Kidney epithelial cell (primary cell): ENCODE results near the gene KCNIP4. TPM values are rescaled to one million over a fixed set of nuclear protein-coding genes. Genes with fewer than 3 reads are reported as not detected.
A peak's percentile ranks its signal among the peaks of the same experiment; 100 is the strongest.

Experiments
- DNase-seq: peaks from one replicate; pipeline ENCODE4 v3.0.0-alpha.2; 2010; ENCODE audit warnings: low read depth
- H3K27me3 ChIP-seq: 2 replicates; pipeline ENCODE4 v1.6.0; 2011; ENCODE audit warnings: low read length; ENCODE audit not compliant: control insufficient read depth, insufficient read depth
- H3K36me3 ChIP-seq: 2 replicates; pipeline ENCODE4 v1.5.1; 2011; ENCODE audit warnings: low read length; ENCODE audit not compliant: control insufficient read depth, insufficient read depth
- H3K4me3 ChIP-seq: 2 replicates; pipeline ENCODE4 v1.5.1; 2011; ENCODE audit warnings: low read depth, mild to moderate bottlenecking, control low read depth, low read length
- CTCF ChIP-seq: IDR thresholded peaks from 2 replicates; pipeline ENCODE4 v1.5.1; 2011; ENCODE audit warnings: mild to moderate bottlenecking, moderate library complexity, low read length, control low read depth, inconsistent platforms; ENCODE audit not compliant: insufficient read depth, poor library complexity, severe bottlenecking
- total RNA-seq: library from RNA; depleted of rRNA; stranded (reverse); fragments of >200 nt; gene quantifications from 2 replicates; pipeline ENCODE4 v1.2.3, GENCODE V29; 2015

The KCNIP4 gene
- total RNA-seq, 1 donor from 2014 or later, result 5.5 TPM

- no peak for TF ChIP-seq CTCF
- H3K36me3 ChIP-seq, result no peaks in the 10 kb centered on the region
- H3K27me3 ChIP-seq, result no peaks in the 10 kb centered on the region
- no peak for DNase-seq
- no peak overlapping the region for H3K4me3 ChIP-seq
Observed at GRCh38 chr4:21320034-21320433, 628.5 kb downstream of the KCNIP4 start.

GRCh38 chr4:21307709-21308108, 640.9 kb downstream of the KCNIP4 start:
- Histone ChIP-seq H3K4me3 (no peak overlapping the region), H3K36me3 (no peaks in the 10 kb centered on the region), H3K27me3 (peaks cover 10% of the 10 kb centered on the region)
- no peak for TF ChIP-seq CTCF
- DNase-seq, result no peak

- H3K36me3 ChIP-seq, result no peaks in the 10 kb centered on the region
- no peak for DNase-seq
- H3K4me3 ChIP-seq, result peak overlapping the region; percentile 35
- peaks cover 10% of the 10 kb centered on the region for H3K27me3 ChIP-seq
- TF ChIP-seq CTCF, result no peak
Observed at GRCh38 chr4:21304540-21304887, 644.1 kb downstream of the KCNIP4 start.

GRCh38 chr4:21290562-21290961, 658.0 kb downstream of the KCNIP4 start:
- Histone ChIP-seq H3K27me3 (no peaks in the 10 kb centered on the region), H3K36me3 (no peaks in the 10 kb centered on the region), H3K4me3 (no peak overlapping the region)
- TF ChIP-seq CTCF, result no peak
- no peak for DNase-seq

GRCh38 chr4:21276046-21276445, 672.5 kb downstream of the KCNIP4 start:
- DNase-seq, result no peak
- H3K36me3 ChIP-seq, result no peaks in the 10 kb centered on the region

More at GRCh38 chr4:21276046-21276445, 672.5 kb downstream of the KCNIP4 start:
- TF ChIP-seq CTCF, result no peak
- Histone ChIP-seq H3K27me3 (no peaks in the 10 kb centered on the region), H3K4me3 (no peak overlapping the region)
